ENCODE data around the gene USF3. TPM values are rescaled to one million over a fixed set of nuclear protein-coding genes. Genes with fewer than 3 reads are reported as not detected.
A peak's percentile ranks its signal among the peaks of the same experiment; 100 is the strongest.

The USF3 gene
- total and polyA plus RNA-seq, 2 of the 13 experiments (the other 11 are each of a cell fraction or from before 2014, with no cell fraction given) = 6.3 to 15.2 TPM

GRCh38 chr3:113668015-113668414, 28.4 kb downstream of the USF3 start:
- Histone ChIP-seq H3K27me3 (ENCODE audit: control insufficient read depth in 1 of 2, insufficient read depth in 2 of 2, low read length in 2 of 2) (no peaks in the 10 kb centered on the region), H3K36me3 (replicated peaks in 1 of 2; ENCODE audit: control insufficient read depth in 1 of 2, insufficient read depth in 2 of 2, low read length in 2 of 2) (0 out of 5 replicates have a peak, but pooled peaks cover 2 to 7% of the 10 kb centered on the region in 2 experiments), H3K79me2 (ENCODE audit: insufficient read depth, low read length) (no peaks in the 10 kb centered on the region), H3K4me2 (ENCODE audit: low read depth, low read length) (no peak overlapping the region), H3K4me3 (replicated peaks in 1 of 3; ENCODE audit: insufficient read depth in 1 of 3, low read depth in 2 of 3, low read length in 3 of 3) (no peak overlapping the region), H2AFZ (ENCODE audit: low read length) (no peak overlapping the region), H3K4me1 (ENCODE audit: insufficient read depth, low read length) (peaks cover 26% of the 10 kb centered on the region), H3K9me3 (ENCODE audit: low read length) (no peaks in the 10 kb centered on the region), H4K20me1 (ENCODE audit: insufficient read depth, low read length) (no peaks in the 10 kb centered on the region), H3K27ac (ENCODE audit: extremely low read length, insufficient read depth, low read length) (no peak overlapping the region), H3K9ac (ENCODE audit: insufficient read depth, low read depth, low read length) (no peak overlapping the region)
- intact Hi-C loops (cut with micrococcal nuclease; ENCODE audit: unreplicated experiment) = no loop called here
- TF ChIP-seq NFATC3 (CRISPR knock-in tag; IDR thresholded peaks at IDR 0.05) (no peak), ZNF335 (CRISPR knock-in tag; IDR thresholded peaks at IDR 0.05) (no peak), ZNF317 (CRISPR knock-in tag; IDR thresholded peaks at IDR 0.05) (no peak)
- FAIRE-seq = no peak
- in situ Hi-C loops (cut with HindIII; ENCODE audit: extremely low pct_ligation_motif_present, low pct_unique_long_range_greater_than_20kb) = no loop called here
- DNase-seq (ENCODE audit: low spot score) = no peak
- no TSS peak for BruUV-seq (replicated peaks)
- no peak for ATAC-seq
- 100% methylated on average over 4 of the region's 4 CpGs for WGBS (ENCODE audit: low lambda C conversion rate)
- POLR2A ChIA-PET = no interaction called here
- CTCF ChIA-PET (ENCODE audit: low intra/inter-chr PET ratio, low total read pairs) = no interaction called here

GRCh38 chr3:113664523-113665094, 31.8 kb downstream of the USF3 start:
- H3K4me3 ChIP-seq (replicated peaks in 1 of 3; ENCODE audit: insufficient read depth in 1 of 3, low read depth in 2 of 3, low read length in 3 of 3) = peak overlapping the region in 2 of 3 experiments; percentile 3 to 33; a peak in 1 of 6 replicates
- no peak overlapping the region for H2AFZ ChIP-seq (ENCODE audit: low read length)
- ATAC-seq (no peak), FAIRE-seq (no peak), DNase-seq (ENCODE audit: low spot score) (peak; percentile 25)
- H3K4me2 ChIP-seq (ENCODE audit: low read depth, low read length) = peak overlapping the region; percentile 79
- H4K20me1 ChIP-seq (ENCODE audit: insufficient read depth, low read length) = no peaks in the 10 kb centered on the region
- peaks cover 4% of the 10 kb centered on the region for H3K79me2 ChIP-seq (ENCODE audit: insufficient read depth, low read length)
- in situ Hi-C loops (cut with HindIII; ENCODE audit: extremely low pct_ligation_motif_present, low pct_unique_long_range_greater_than_20kb) = no loop called here
- POLR2A ChIA-PET = interaction anchor here (2.8 to 4.0 kb wide), 2 partner anchors 31 to 81 kb away, joined by 22 to 58 read pairs; partner anchors contain the start of genes ATP6V1A, NAA50 and USF3
- no peaks in the 10 kb centered on the region for H3K27me3 ChIP-seq (ENCODE audit: control insufficient read depth in 1 of 2, insufficient read depth in 2 of 2, low read length in 2 of 2)
- peak overlapping the region; percentile 24; the same call in 1 of the 2 replicates for H3K9ac ChIP-seq (ENCODE audit: insufficient read depth, low read depth, low read length)
- BruUV-seq (replicated peaks) = no TSS peak
- H3K4me1 ChIP-seq (ENCODE audit: insufficient read depth, low read length) = peaks cover 42% of the 10 kb centered on the region
- CTCF ChIA-PET (ENCODE audit: low intra/inter-chr PET ratio, low total read pairs) = no interaction called here
- H3K9me3 ChIP-seq (ENCODE audit: low read length) = no peaks in the 10 kb centered on the region
- H3K36me3 ChIP-seq (replicated peaks in 1 of 2; ENCODE audit: control insufficient read depth in 1 of 2, insufficient read depth in 2 of 2, low read length in 2 of 2) = peaks cover 11 to 15% of the 10 kb centered on the region in 2 experiments
- intact Hi-C loops (cut with micrococcal nuclease; ENCODE audit: unreplicated experiment) = no loop called here
- peak overlapping the region; percentile 88 for H3K27ac ChIP-seq (ENCODE audit: extremely low read length, insufficient read depth, low read length)
- TF ChIP-seq MAFF (IDR thresholded peaks at IDR 0.05; ENCODE audit: low read depth, low read length) = no peak
- no peak for TF ChIP-seq SP140L (CRISPR knock-in tag; IDR thresholded peaks at IDR 0.05; ENCODE audit: borderline replicate concordance)
- TF ChIP-seq ZNF264 (CRISPR knock-in tag; IDR thresholded peaks at IDR 0.05) = peak; percentile 95
- no peak for TF ChIP-seq NFKBIZ (CRISPR knock-in tag; IDR thresholded peaks at IDR 0.05)
- TF ChIP-seq JUN (CRISPR knock-in tag; IDR thresholded peaks at IDR 0.05) = no peak
- TF ChIP-seq ZNF576 (CRISPR knock-in tag; IDR thresholded peaks at IDR 0.05) = no peak
- no peak for TF ChIP-seq ZNF3 (CRISPR knock-in tag; IDR thresholded peaks at IDR 0.05)
- no peak for TF ChIP-seq CBX2 (IDR thresholded peaks at IDR 0.05; ENCODE audit: low read depth, low read length)
- no peak for TF ChIP-seq CBX2 (CRISPR knock-in tag; IDR thresholded peaks at IDR 0.05; ENCODE audit: low read depth)
- TF ChIP-seq TEAD2 (CRISPR knock-in tag; IDR thresholded peaks at IDR 0.05) = no peak
- TF ChIP-seq SAP130 (CRISPR knock-in tag; IDR thresholded peaks at IDR 0.05; ENCODE audit: low read depth) = 0 out of 2 replicates have a peak, but pooled peaks have one; percentile 4
- 0 out of 2 replicates have a peak, but pooled peaks have one; percentile 13 for TF ChIP-seq ZSCAN5A (CRISPR knock-in tag; IDR thresholded peaks at IDR 0.05; ENCODE audit: borderline replicate concordance)
- TF ChIP-seq SP1 (IDR thresholded peaks at IDR 0.05) = no peak
- no peak for TF ChIP-seq SP1 (CRISPR knock-in tag; IDR thresholded peaks at IDR 0.05)
- 0 out of 4 replicates have a peak, but pooled peaks of 1 of the 2 experiments have one; percentile 7 for TF ChIP-seq EP300 (IDR thresholded peaks at IDR 0.05; ENCODE audit: low read depth in 2 of 2, low read length in 2 of 2)
- no peak for TF ChIP-seq EP300 (CRISPR knock-in tag; IDR thresholded peaks at IDR 0.05; ENCODE audit: borderline replicate concordance)
- no peak for TF ChIP-seq CHD2 (IDR thresholded peaks at IDR 0.05; ENCODE audit: low read depth, low read length)
- TF ChIP-seq ZNF136 (CRISPR knock-in tag; IDR thresholded peaks at IDR 0.05; ENCODE audit: low read depth) = no peak
